Measurements from ENCODE around the gene SCAF1. TPM values are rescaled to one million over a fixed set of nuclear protein-coding genes. Genes with fewer than 3 reads are reported as not detected.

SCAF1 gene
- total RNA-seq, 6 experiments from 2014 or later: 14.6 to 33.0 (median 27.3) TPM

DNA sequence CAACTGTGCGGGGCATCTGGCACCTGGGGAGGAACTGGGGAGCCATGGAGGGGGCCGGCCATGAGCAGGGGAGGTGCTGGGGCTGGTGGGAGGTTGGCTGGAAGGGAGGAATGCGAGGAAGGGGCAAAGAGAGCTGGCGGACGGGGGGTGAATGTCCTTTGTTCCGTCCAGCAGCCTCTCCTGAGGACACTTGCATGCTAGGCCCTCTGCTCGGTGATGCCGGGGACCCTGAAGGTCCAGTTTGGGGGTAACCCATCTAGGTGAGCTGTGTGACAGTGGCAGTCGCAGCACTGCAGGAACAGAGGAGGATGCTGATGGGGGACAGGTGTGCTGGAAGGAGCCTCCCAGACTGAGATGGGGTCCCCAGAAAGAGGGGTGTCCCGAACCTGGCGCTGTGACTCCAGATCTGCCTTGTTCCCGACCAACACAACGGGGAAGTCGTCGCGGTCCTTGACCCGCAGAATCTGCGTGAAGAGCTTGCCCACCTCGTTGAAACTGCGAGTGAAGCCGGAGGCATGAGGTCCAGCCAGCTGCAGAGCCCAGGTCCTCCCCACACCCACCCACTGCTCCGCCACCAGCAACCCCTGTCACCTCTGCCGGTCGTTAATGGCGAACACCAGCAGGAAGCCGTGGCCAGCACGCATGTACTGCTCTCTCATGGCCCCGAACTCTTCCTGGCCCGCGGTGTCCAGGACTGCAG is 5.6 kb upstream of the SCAF1 start:
- no peak for ATAC-seq
- Histone ChIP-seq H3K9me3 (no peaks in the 10 kb centered on the region), H3K27me3 (no peaks in the 10 kb centered on the region), H3K27ac (no peak overlapping the region), H3K4me3 (no peak overlapping the region), H3K4me1 (peaks cover 0 to 12% (median 0%) of the 10 kb centered on the region in 4 donors), H3K36me3 (no peaks in the 10 kb centered on the region)
- no peak for TF ChIP-seq CTCF (IDR thresholded peaks at IDR 0.05)
- no peak for TF ChIP-seq POLR2A (IDR thresholded peaks at IDR 0.05)
- peak in 1 of 3 donors; percentile 23 for DNase-seq
- 68% methylated on average over 6 of the region's 30 CpGs for WGBS (ENCODE audit: insufficient coverage, low coverage, low lambda C conversion rate, missing lambda C conversion rate)
- intact Hi-C loops (cut with DNase I): no loop called here

DNA sequence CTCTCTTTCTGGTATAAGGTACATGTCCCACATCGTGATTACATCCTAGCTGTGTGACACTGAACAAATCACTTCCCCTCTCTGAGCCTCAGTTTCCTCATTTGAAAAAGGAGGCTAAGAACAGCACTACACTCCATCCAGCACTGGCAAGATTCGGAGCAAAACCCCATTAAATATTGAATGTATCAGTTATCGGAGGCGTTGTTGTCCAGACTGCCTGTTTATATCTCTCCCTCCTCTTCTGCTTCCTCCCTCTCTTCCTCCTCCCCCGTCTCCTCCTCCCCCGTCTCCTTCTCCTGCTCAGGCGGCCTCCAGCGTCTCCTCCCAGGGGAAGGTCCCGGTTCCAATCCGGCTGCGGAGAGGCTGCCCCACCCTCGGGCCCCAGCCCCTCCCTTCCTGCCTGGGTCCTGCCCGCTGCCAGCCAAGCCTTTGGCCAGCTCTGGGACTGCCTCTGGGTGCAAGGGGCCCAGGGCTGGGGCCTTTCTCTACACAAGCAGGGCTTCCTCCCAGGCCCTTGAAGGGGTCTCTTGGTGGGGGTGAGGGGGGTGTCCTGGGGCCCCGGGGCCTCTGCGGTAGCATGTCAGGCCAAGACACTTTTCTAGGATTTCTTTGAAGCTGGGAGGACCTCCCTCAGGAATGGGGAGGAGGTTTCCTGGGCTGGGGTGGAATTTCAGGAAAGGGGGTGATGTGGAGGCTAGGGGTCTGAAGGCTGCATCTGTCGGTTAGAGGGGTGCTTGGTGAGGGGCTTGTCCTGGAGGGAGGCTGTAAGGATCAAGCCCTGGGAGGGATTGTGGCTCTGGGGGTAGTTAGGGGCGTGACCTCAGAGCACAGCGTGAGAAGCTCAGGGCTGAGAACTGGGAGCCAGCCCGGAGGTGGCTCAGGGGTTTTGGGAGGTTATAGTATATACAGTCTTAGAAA is 3.9 kb upstream of the SCAF1 start:
- DNase-seq: peak; percentile 73 to 76 (median 74)
- Histone ChIP-seq H3K27me3 (no peaks in the 10 kb centered on the region), H3K36me3 (no peaks in the 10 kb centered on the region), H3K4me1 (peaks cover 0 to 11% (median 4%) of the 10 kb centered on the region in 4 donors), H3K9me3 (no peaks in the 10 kb centered on the region), H3K27ac (peak overlapping the region; percentile 40 to 48 (median 47)), H3K4me3 (peak overlapping the region in 1 of 3 donors; percentile 62)
- 31% methylated on average over 19 of the region's 19 CpGs for WGBS (ENCODE audit: insufficient coverage, low coverage, low lambda C conversion rate, missing lambda C conversion rate)
- TF ChIP-seq CTCF (IDR thresholded peaks at IDR 0.05) (no peak), POLR2A (IDR thresholded peaks at IDR 0.05) (no peak)
- no peak for ATAC-seq
- intact Hi-C loops (cut with DNase I): no loop called here

GRCh38 chr19:49639401-49640112 is 2.5 kb upstream of the SCAF1 start:
- intact Hi-C loops (cut with DNase I): no loop called here
- Histone ChIP-seq H3K36me3 (no peaks in the 10 kb centered on the region), H3K27me3 (no peaks in the 10 kb centered on the region), H3K27ac (peak overlapping the region; percentile 73 to 83 (median 78)), H3K4me1 (peaks cover 0 to 15% (median 8%) of the 10 kb centered on the region in 4 donors), H3K4me3 (peak overlapping the region; percentile 40 to 62 (median 58)), H3K9me3 (no peaks in the 10 kb centered on the region)
- 6% methylated on average over 6 of the region's 31 CpGs for WGBS (ENCODE audit: insufficient coverage, low coverage, low lambda C conversion rate, missing lambda C conversion rate)
- DNase-seq (no peak), ATAC-seq (no peak)
- TF ChIP-seq POLR2A (IDR thresholded peaks at IDR 0.05): no peak
- no peak for TF ChIP-seq CTCF (IDR thresholded peaks at IDR 0.05)

GRCh38 chr19:49640113-49640898 is 1.7 kb upstream of the SCAF1 start, which contains the start of gene RRAS:
Gene RRAS (minus strand): TSS chr19:49640143. CDS start chr19:49640098, 45 bp downstream.
- Histone ChIP-seq H3K9me3 (no peaks in the 10 kb centered on the region), H3K27me3 (no peaks in the 10 kb centered on the region), H3K36me3 (peaks cover 0 to 4% (median 0%) of the 10 kb centered on the region in 4 donors), H3K4me1 (peaks cover 0 to 15% (median 8%) of the 10 kb centered on the region in 4 donors), H3K27ac (peak within 1 kb of the TSS; percentile 86 to 98 (median 93)), H3K4me3 (peak within 1 kb of the TSS; percentile 40 to 93 (median 58))
- ATAC-seq: peak; percentile 67 to 82 (median 78)
- DNase-seq: peak; percentile 100
- under 1% methylated on average over 29 of the region's 51 CpGs for WGBS (ENCODE audit: insufficient coverage, low coverage, low lambda C conversion rate, missing lambda C conversion rate)
- TF ChIP-seq CTCF (IDR thresholded peaks at IDR 0.05) (no peak), POLR2A (IDR thresholded peaks at IDR 0.05) (peak; percentile 92)
- intact Hi-C loops (cut with DNase I): no loop called here

All from right lobe of liver (tissue), 6 donors.